T47D (cell line): Measurements from ENCODE around the gene GSTM1.
A peak's percentile ranks its signal among the peaks of the same experiment; 100 is the strongest.
"Not testable (repeated sequence)": the region's sequence is repeated elsewhere in the genome, so short reads cannot be mapped to it uniquely, and the experiment has no call there.

Source experiments
- DNase-seq, 2 experiments: peaks; one replicate each; pipeline versions ENCODE4 v3.0.0 to v3.0.0-alpha.2; 2011 to 2012; ENCODE audit warnings: low read depth in 1 of 2, low spot score in 1 of 2
- JUND ChIP-seq: IDR thresholded peaks from 2 replicates; pipeline ENCODE4 v1.6.1; 2012; ENCODE audit warnings: low read depth
- in situ Hi-C: cut with HindIII; loops from 2 replicates; pipeline ENCODE4 v1.10.0; 2016; ENCODE audit warnings: low sequenced_read_pairs, low pct_unique_long_range_greater_than_20kb

The GSTM1 gene

GRCh38 chr1:109653306-109653705, 34.3 kb upstream of the GSTM1 start:
- no peak for DNase-seq
- TF ChIP-seq JUND: no peak
- in situ Hi-C loops: no loop called here

DNA sequence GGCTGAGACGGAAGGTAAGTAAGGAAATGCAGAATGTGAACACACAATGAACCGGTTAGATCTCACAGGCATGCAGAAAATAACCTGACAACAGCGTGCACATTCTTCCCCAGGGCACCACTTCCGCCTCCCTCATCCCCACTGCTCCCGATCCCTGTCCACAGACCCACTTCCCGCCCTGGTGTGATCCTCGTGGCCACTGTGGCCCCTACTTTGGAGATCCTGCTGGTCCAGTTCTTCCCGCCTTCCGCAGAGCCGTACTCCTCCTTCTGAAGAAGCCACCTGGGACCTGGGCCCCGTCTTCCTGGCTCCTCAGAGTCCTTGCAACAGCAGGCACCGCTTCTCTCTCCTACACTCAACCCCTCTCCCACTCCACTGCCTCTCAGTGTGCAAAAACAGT, 33.1 kb upstream of the GSTM1 start:
- no peak for DNase-seq
- in situ Hi-C loops: no loop called here

GRCh38 chr1:109655615-109656519, 31.8 kb upstream of the GSTM1 start, which contains the start of gene GSTM4:
GSTM4 (plus strand) TSS chr1:109656099; CDS start chr1:109656390, 291 bp downstream.
- in situ Hi-C loops: no loop called here
- no peak for TF ChIP-seq JUND
- peak; percentile 62 to 72 for DNase-seq

More for the DNA sequence above, 33.1 kb upstream of the GSTM1 start:
- TF ChIP-seq JUND: no peak

- in situ Hi-C loops: no loop called here
- DNase-seq: no peak
- TF ChIP-seq JUND: no peak
Measured at GRCh38 chr1:109657395-109657794, 30.2 kb upstream of the GSTM1 start.

DNA sequence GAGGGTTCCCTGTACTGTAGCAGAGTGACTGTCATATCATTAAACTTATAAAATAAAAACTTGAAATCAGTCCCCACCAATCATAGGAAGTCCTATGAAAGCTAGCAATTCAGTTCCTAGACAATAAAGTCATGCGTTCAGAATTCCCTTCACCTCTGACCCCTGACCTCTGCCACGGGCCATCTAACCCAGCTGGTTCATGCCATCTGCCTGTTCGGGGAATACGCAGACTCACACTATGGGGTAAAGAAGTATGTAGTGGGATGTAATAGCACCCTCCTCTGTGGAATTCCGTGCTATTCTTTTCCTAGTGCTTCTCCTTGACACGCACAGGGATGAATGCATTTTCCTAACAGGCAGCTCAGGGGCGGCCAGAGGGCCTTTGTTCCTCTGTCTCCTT, 29.6 kb upstream of the GSTM1 start:
- TF ChIP-seq JUND: no peak
- in situ Hi-C loops: no loop called here
- DNase-seq: no peak

DNA sequence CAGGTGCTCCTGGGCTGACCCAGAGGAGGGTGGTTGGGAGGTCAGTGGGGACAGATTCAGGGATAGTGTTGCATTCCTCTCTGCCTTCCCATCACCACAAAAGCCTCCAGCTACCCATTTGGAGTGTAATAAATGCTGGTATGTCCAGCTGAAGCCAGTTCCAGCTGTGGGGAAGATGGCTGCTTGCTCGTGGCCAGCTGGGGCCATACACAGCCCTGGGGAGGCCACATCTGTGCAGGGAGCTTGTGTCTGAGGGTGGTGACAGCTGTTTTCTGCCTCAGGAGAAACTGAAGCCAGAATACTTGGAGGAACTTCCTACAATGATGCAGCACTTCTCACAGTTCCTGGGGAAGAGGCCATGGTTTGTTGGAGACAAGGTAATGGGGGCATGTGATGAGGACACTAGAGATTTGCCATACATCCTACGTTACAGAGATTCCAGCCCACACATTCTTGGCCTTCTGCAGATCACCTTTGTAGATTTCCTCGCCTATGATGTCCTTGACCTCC, 29.0 kb upstream of the GSTM1 start:
- in situ Hi-C loops: no loop called here
- DNase-seq: no peak
- no peak for TF ChIP-seq JUND

DNA sequence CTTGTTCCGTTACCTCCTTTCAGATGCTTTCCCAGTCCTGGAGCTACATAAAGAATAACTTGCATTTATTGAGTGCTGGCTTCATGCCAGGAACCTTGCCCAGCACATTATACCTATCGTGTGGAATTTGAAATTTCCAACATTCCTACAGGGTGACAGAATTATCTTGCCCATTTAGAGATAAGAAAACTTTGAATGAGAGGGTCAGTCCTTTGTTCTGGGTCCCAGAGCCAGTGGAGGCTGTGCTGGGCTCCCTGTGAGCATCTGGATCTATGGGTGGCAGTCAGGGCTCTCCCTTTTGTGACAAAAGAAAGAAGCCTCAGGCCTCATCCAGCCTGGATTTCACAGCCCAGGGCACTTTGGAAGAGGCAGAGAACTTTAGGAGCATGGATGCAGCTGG, 28.5 kb upstream of the GSTM1 start:
- TF ChIP-seq JUND: no peak
- DNase-seq: no peak
- in situ Hi-C loops: no loop called here

DNA sequence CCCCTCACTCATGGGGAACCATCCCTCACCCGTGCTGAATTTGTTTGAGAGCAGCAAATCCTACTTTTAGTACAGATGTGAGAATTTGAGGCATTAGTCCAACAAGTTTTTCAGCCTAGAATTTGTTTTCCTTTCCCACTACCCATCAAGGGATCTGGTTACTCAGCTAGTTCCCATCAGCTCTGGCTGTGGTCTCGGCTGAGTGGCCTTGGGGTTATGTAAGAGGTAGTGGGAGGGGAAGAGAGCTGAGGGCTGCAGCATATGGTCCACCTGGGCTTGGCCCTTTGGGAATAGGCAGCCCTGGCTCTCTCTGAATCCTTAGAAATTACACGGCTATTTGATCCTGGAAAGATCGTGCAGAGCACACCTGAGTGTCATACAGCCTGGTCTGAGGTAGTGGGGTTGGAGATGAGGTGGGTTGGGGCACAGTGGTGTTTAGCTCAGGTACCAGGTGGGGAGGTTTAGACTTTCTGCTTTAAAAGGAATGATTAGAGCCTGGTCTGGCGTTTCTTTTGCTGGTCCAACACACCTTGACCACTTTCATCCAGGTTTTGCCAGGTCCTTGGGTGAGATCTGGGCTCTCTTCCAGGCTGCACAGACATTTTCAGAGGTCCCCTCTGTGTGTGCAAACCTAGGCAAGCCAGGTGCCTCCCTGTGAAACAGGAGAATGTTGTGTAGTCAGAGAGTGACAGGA, 27.5 kb upstream of the GSTM1 start:
- DNase-seq: no peak
- TF ChIP-seq JUND: no peak
- in situ Hi-C loops: no loop called here

DNA sequence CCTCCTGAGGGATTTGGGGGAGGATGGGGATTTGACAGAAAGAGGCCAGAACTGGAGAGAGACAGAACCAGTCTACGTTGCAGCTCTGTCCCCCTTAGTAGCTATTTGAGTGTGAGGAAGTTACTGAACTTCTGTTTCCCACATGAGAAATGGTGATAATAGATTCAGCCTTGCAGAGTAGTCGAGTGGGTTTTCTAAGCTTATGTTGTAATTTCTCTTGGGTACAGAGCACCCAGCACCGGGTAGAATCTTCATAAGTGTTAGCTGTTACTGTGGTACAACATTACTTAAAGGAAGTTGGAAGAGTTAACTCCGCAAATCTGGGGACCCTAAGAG, 27.0 kb upstream of the GSTM1 start:
- DNase-seq, in situ Hi-C loops: not testable (repeated sequence)

DNA sequence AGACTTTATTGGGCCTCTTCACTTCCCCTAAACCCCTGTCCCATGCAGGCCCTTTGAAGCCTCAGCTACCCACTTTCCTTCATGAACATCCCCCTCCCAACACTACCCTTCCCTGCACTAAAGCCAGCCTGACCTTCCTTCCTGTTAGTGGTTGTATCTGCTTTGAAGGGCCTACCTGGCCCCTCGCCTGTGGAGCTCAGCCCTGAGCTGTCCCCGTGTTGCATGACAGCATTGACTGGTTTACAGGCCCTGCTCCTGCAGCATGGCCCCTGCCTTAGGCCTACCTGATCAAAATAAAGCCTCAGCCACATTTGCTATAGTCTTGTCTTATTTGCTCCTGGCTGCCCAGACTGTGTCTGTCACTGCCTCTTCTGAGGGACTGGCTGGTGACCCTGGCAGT, 26.2 kb upstream of the GSTM1 start:
- in situ Hi-C loops: no loop called here
- DNase-seq: no peak
- no peak for TF ChIP-seq JUND

- no peak for TF ChIP-seq JUND
- DNase-seq: no peak
- in situ Hi-C loops: no loop called here
Measured at GRCh38 chr1:109664671-109665070, 22.9 kb upstream of the GSTM1 start.

DNA sequence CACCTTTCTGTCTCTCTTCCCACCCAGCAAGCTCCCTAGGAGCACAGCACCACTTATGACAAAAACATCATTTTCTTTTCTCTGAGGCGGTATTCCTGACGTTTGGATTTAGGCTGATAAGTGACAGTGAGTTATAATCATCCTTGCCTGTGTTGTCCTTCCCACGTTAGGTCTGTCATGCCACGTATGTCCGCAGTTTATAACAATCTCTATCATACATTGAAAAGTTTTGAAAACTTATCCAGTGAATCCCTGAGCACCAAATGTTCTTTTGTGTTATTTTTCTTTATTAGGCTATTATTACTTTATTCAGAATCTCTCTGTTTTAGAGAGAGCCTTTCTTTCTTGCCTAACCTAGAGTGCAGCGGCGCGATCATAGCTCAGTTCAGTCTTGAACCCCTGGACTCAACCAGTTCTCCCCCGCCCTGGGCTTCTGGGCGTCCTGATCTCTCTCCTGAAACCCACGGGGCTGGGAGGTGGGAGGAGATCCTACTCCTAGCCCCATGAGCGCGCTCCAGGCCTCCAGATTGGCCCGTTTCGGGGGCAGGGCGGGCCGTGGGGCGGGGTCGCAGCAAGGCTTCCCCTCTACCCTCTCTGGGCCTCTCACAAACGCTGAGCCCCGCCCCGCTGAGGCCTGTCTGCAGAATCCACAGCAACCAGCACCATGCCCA, 20.0 kb upstream of the GSTM1 start, which contains the start of gene GSTM2:
Gene GSTM2, plus strand, starts transcription at position 606 of the 671 bp plus-strand sequence. Its CDS starts 59 bp downstream, at position 665.
- no peak for TF ChIP-seq JUND
- DNase-seq: peak; percentile 73 to 88
- in situ Hi-C loops: no loop called here
